Liver (tissue), 3 donors: ENCODE data around the gene APOB.

ENCODE experiments used
- EGR1 ChIP-seq, 2 donors: IDR thresholded peaks; 2 replicates each; pipeline ENCODE4 v1.6.1; 2016 to 2018; ENCODE audit warnings: antibody characterized with exemption in 2 of 2, low read depth in 2 of 2
- FOXA1 ChIP-seq: IDR thresholded peaks from 2 replicates; pipeline ENCODE4 v1.6.1; 2016; ENCODE audit warnings: antibody characterized with exemption
- FOXA2 ChIP-seq: IDR thresholded peaks from 2 replicates; pipeline ENCODE4 v1.6.1; 2016; ENCODE audit warnings: antibody characterized with exemption
- JUND ChIP-seq, 2 donors: IDR thresholded peaks; 2 replicates each; pipeline ENCODE4 v1.6.1; 2016; ENCODE audit warnings: antibody characterized with exemption in 2 of 2
- RAD21 ChIP-seq, 2 donors: IDR thresholded peaks; 2 replicates each; pipeline ENCODE4 v1.6.1; 2016; ENCODE audit warnings: antibody characterized with exemption in 2 of 2, mild to moderate bottlenecking in 2 of 2
- RXRA ChIP-seq, 2 donors: IDR thresholded peaks; 2 replicates each; pipeline ENCODE4 v1.6.1; 2017 to 2018; ENCODE audit warnings: antibody characterized with exemption in 2 of 2, mild to moderate bottlenecking in 1 of 2
- YY1 ChIP-seq: IDR thresholded peaks from 2 replicates; pipeline ENCODE4 v1.6.1; 2016; ENCODE audit warnings: antibody characterized with exemption, mild to moderate bottlenecking
- TF ChIP-seq, protein P1 (sequence below): IDR thresholded peaks from 2 replicates; pipeline ENCODE4 v1.6.1; 2016; ENCODE audit warnings: antibody characterized with exemption, mild to moderate bottlenecking
- TF ChIP-seq, protein P2 (sequence below): fragments of 150-350 bp; IDR thresholded peaks from 2 replicates; pipeline ENCODE4 v1.5.1; 2017; ENCODE audit warnings: improper control_type of control experiment, low read depth, low read length; ENCODE audit not compliant: missing input control
- TF ChIP-seq, protein P3 (sequence below): IDR thresholded peaks from 2 replicates; pipeline ENCODE4 v1.6.1; 2016; ENCODE audit warnings: antibody characterized with exemption
- TF ChIP-seq, protein P4 (sequence below): IDR thresholded peaks from 2 replicates; pipeline ENCODE4 v1.6.1; 2016; ENCODE audit warnings: antibody characterized with exemption
- donor health status: healthy.
- donor health status: healthy.

DNA sequence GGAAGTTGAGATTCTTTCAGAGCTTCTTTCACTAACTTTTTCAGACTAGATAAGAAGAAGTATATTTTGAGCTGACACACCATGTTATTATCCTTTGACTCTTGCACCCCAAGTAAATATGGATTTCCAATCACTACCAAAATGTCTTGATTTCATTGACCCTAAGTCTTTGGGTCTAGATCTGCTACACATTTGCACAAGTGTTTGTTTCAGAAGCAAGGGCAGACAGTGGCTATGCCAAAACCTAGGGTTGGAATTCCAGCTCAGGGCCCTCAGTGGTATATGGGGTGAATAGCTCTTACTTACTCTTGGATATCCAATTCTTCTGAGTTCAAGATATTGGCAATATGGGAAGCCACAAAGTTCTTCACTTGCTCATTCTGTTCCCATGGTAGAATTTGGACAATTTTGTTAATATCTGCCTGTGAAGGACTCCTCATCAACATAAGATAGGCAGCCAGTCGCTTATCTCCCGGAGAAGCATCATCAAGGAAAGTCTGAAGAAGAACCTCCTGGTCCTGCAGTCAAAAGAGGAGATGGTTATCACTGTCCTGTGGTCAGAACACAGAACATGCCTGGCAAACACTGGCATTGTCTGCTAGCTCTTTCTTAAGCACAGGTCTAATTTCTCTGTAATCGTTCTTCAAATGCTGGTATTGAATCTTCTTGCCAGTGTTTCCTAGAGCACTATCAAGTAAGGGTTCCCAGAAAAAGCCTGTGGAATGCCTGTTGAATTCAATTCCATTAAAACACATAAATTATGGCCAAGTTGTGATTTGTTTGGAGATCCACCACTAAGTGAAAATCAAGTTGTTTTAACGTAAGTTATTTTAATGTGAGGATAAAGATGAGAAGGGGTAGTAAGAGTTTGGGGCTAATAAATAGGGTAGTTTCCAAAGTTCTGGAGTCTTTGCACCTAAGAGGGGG, 15.6 kb downstream of the APOB start:
- TF ChIP-seq, protein P1, sequence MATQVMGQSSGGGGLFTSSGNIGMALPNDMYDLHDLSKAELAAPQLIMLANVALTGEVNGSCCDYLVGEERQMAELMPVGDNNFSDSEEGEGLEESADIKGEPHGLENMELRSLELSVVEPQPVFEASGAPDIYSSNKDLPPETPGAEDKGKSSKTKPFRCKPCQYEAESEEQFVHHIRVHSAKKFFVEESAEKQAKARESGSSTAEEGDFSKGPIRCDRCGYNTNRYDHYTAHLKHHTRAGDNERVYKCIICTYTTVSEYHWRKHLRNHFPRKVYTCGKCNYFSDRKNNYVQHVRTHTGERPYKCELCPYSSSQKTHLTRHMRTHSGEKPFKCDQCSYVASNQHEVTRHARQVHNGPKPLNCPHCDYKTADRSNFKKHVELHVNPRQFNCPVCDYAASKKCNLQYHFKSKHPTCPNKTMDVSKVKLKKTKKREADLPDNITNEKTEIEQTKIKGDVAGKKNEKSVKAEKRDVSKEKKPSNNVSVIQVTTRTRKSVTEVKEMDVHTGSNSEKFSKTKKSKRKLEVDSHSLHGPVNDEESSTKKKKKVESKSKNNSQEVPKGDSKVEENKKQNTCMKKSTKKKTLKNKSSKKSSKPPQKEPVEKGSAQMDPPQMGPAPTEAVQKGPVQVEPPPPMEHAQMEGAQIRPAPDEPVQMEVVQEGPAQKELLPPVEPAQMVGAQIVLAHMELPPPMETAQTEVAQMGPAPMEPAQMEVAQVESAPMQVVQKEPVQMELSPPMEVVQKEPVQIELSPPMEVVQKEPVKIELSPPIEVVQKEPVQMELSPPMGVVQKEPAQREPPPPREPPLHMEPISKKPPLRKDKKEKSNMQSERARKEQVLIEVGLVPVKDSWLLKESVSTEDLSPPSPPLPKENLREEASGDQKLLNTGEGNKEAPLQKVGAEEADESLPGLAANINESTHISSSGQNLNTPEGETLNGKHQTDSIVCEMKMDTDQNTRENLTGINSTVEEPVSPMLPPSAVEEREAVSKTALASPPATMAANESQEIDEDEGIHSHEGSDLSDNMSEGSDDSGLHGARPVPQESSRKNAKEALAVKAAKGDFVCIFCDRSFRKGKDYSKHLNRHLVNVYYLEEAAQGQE, result no peak
- TF ChIP-seq FOXA1 (no peak), EGR1 (IDR thresholded peaks at IDR 0.05; ENCODE audit: low read depth in 2 of 2) (no peak), RXRA (IDR thresholded peaks at IDR 0.05) (no peak), FOXA2 (no peak), YY1 (no peak), JUND (IDR thresholded peaks at IDR 0.05) (no peak), RAD21 (IDR thresholded peaks at IDR 0.05) (no peak)
- TF ChIP-seq, protein P2, sequence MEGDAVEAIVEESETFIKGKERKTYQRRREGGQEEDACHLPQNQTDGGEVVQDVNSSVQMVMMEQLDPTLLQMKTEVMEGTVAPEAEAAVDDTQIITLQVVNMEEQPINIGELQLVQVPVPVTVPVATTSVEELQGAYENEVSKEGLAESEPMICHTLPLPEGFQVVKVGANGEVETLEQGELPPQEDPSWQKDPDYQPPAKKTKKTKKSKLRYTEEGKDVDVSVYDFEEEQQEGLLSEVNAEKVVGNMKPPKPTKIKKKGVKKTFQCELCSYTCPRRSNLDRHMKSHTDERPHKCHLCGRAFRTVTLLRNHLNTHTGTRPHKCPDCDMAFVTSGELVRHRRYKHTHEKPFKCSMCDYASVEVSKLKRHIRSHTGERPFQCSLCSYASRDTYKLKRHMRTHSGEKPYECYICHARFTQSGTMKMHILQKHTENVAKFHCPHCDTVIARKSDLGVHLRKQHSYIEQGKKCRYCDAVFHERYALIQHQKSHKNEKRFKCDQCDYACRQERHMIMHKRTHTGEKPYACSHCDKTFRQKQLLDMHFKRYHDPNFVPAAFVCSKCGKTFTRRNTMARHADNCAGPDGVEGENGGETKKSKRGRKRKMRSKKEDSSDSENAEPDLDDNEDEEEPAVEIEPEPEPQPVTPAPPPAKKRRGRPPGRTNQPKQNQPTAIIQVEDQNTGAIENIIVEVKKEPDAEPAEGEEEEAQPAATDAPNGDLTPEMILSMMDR, result no peak
- TF ChIP-seq, protein P3, sequence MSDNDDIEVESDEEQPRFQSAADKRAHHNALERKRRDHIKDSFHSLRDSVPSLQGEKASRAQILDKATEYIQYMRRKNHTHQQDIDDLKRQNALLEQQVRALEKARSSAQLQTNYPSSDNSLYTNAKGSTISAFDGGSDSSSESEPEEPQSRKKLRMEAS, result no peak
- TF ChIP-seq, protein P4, sequence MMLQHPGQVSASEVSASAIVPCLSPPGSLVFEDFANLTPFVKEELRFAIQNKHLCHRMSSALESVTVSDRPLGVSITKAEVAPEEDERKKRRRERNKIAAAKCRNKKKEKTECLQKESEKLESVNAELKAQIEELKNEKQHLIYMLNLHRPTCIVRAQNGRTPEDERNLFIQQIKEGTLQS, result no peak
